SK-N-SH (cell line): Measurements from ENCODE around the gene FABP2. TPM values are rescaled to one million over a fixed set of nuclear protein-coding genes. Genes with fewer than 3 reads are reported as not detected.

Source experiments
- CTCF ChIA-PET: fragments of 300-600, 350-600 bp; formaldehyde crosslinking; extraction: SDS; loops from one replicate; lab custom pipeline; 2021; lab: Yijun Ruan, JAX
- POLR2A ChIA-PET: fragments of 350-600 bp; sonication (Branson Sonifier 250); formaldehyde crosslinking; extraction: SDS; loops from one replicate; lab custom pipeline; 2020; ENCODE audit warnings: antibody characterized with exemption, inconsistent platforms; lab: Yijun Ruan, JAX
- DNase-seq: peaks from one replicate; pipeline ENCODE4 v3.0.0; 2012
- H2AFZ ChIP-seq: fragments of 200-600 bp; sonication (generic); 2 replicates; pipeline ENCODE4 v1.8.1; 2016; ENCODE audit warnings: antibody characterized with exemption, mild to moderate bottlenecking, low read depth
- H3F3A ChIP-seq: fragments of 200-600 bp; sonication (generic); replicated peaks from 2 replicates; pipeline ENCODE3; 2016; ENCODE audit warnings: antibody characterized with exemption, mild to moderate bottlenecking; ENCODE audit not compliant: insufficient read depth
- H3K27ac ChIP-seq, 2 experiments: fragments of 200-500 bp in 1 of 2; fragments of 200-600 bp in 1 of 2; sonication (Bioruptor generic) in 1 of 2; sonication (generic), shearing (Covaris generic) in 1 of 2; 2 replicates each; pipeline versions ENCODE4 v1.5.1 to v1.6.1; 2014 to 2016; ENCODE audit warnings: low read depth in 2 of 2, inconsistent platforms in 1 of 2, low read length in 1 of 2, mild to moderate bottlenecking in 1 of 2, mixed read lengths in 1 of 2
- H3K27me3 ChIP-seq: fragments of 200-600 bp; sonication (generic), shearing (Covaris generic); 2 replicates; pipeline ENCODE4 v1.6.1; 2016; ENCODE audit warnings: mixed run types; ENCODE audit not compliant: insufficient read depth
- H3K36me3 ChIP-seq, 2 experiments: fragments of 200-500 bp in 1 of 2; fragments of 200-600 bp in 1 of 2; sonication (Bioruptor generic) in 1 of 2; sonication (generic) in 1 of 2; replicated peaks in 1 of 2; 2 replicates each; pipeline versions ENCODE3 to v1.5.1; 2014 to 2016; ENCODE audit warnings: low read length in 1 of 2, mild to moderate bottlenecking in 1 of 2; ENCODE audit not compliant: insufficient read depth in 2 of 2, control insufficient read depth in 1 of 2
- H3K4me1 ChIP-seq, 2 experiments: fragments of 200-500 bp in 1 of 2; fragments of 200-600 bp in 1 of 2; sonication (Bioruptor generic) in 1 of 2; sonication (generic), shearing (Covaris generic) in 1 of 2; 2 replicates each; pipeline versions ENCODE4 v1.5.1 to v1.6.1; 2014 to 2016; ENCODE audit warnings: low read depth in 1 of 2, low read length in 1 of 2, mixed run types in 1 of 2; ENCODE audit not compliant: insufficient read depth in 2 of 2, control insufficient read depth in 1 of 2
- H3K4me2 ChIP-seq: fragments of 200-600 bp; sonication (generic), shearing (Covaris generic); 2 replicates; pipeline ENCODE4 v1.6.1; 2017; ENCODE audit warnings: mixed run types
- H3K4me3 ChIP-seq, 2 experiments: fragments of 200-500 bp in 1 of 2; fragments of 200-600 bp in 1 of 2; sonication (Bioruptor generic) in 1 of 2; sonication (generic), shearing (Covaris generic) in 1 of 2; 2 replicates each; pipeline versions ENCODE4 v1.5.1 to v1.8.1; 2014 to 2016; ENCODE audit warnings: low read depth in 2 of 2, inconsistent platforms in 1 of 2, low read length in 1 of 2, mild to moderate bottlenecking in 1 of 2, mixed read lengths in 1 of 2, moderate library complexity in 1 of 2
- H3K79me2 ChIP-seq: fragments of 200-600 bp; sonication (generic); 2 replicates; pipeline ENCODE4 v1.8.1; 2017; ENCODE audit warnings: mild to moderate bottlenecking; ENCODE audit not compliant: insufficient read depth
- H3K9ac ChIP-seq: fragments of 200-600 bp; sonication (generic); 2 replicates; pipeline ENCODE4 v1.6.1; 2017; ENCODE audit warnings: mixed run types
- H3K9me2 ChIP-seq: fragments of 200-600 bp; sonication (generic); 2 replicates; pipeline ENCODE4 v1.6.1; 2017; ENCODE audit warnings: mixed run types
- H3K9me3 ChIP-seq: fragments of 200-600 bp; sonication (generic); 2 replicates; pipeline ENCODE4 v1.6.1; 2017; ENCODE audit warnings: mixed run types, mild to moderate bottlenecking, moderate library complexity
- H4K20me1 ChIP-seq: fragments of 200-600 bp; sonication (generic); 2 replicates; pipeline ENCODE4 v1.6.1; 2017; ENCODE audit warnings: mild to moderate bottlenecking, mixed run types; ENCODE audit not compliant: insufficient read depth
- EZH2phosphoT487 ChIP-seq: fragments of 200-600 bp; sonication (generic); IDR thresholded peaks from 2 replicates; pipeline ENCODE4 v1.6.1; 2017; ENCODE audit warnings: low read depth, mixed run types, mild to moderate bottlenecking, antibody characterized with exemption, moderate library complexity, borderline replicate concordance
- RCOR1 ChIP-seq: fragments of 150-350 bp; IDR thresholded peaks from 2 replicates; pipeline ENCODE4 v1.6.1; 2017; ENCODE audit warnings: antibody characterized with exemption, low read length
- SIN3A ChIP-seq: IDR thresholded peaks from 2 replicates; pipeline ENCODE4 v1.6.1; 2012; ENCODE audit warnings: low read depth, mild to moderate bottlenecking, low read length, moderate library complexity, borderline replicate concordance
- USF1 ChIP-seq: IDR thresholded peaks from 2 replicates; pipeline ENCODE4 v1.4.0; 2012; ENCODE audit warnings: low read depth, borderline replicate concordance
- WGBS: methylation state at CpG from one replicate; pipeline ENCODE4 v1.1.6; 2017; ENCODE audit warnings: low lambda C conversion rate; 5-methylcytosine and 5-hydroxymethylcytosine counted together
- polyA plus RNA-seq, 3 experiments: library from polyadenylated mRNA; depleted of rRNA; stranded (reverse); fragments of >200 nt; gene quantifications; 2 replicates each; pipeline ENCODE4 v1.2.3, GENCODE V29; 2012
- small RNA-seq, 7 experiments: library from RNA; depleted of rRNA; stranded (forward); fragments of <200 nt; gene quantifications; one replicate each; pipeline ENCODE3, GENCODE V24; 2012

FABP2 gene
- polyA plus RNA-seq, 1 of the 3 experiments (the other 2 are of a cell fraction) = not detected

DNA sequence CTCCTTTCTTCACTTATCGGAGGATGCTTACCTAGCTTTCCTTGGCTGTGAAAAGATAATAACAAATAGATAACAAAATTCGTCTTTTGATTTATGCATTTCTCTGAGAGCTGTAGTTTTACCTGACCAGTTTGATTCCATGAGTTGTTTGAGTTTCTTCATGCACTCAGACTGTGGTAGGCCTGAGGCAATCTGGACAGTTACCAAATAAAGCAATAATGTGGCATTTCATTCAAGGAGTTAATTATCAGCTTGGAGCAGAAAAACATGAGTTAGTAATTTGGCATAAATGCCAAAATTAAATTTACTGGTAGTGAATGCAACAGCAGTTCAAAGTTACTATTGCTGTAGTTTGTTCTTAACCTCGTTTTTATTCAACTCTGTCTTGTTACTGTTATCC lies 53.5 kb downstream of the FABP2 start:
- H3K9me2 ChIP-seq = no peaks in the 10 kb centered on the region
- POLR2A ChIA-PET = no interaction called here
- WGBS = 82% methylated on average over 3 of the region's 3 CpGs

More for the DNA sequence above, 53.5 kb downstream of the FABP2 start:
- peak; percentile 26 for DNase-seq
- peaks cover 0 to 2% of the 10 kb centered on the region in 2 experiments; a peak in 1 of 4 replicates for H3K4me1 ChIP-seq
- H3K4me3 ChIP-seq = no peak overlapping the region
- H4K20me1 ChIP-seq = no peaks in the 10 kb centered on the region
- H3K9ac ChIP-seq = no peak overlapping the region
- H3K9me3 ChIP-seq = no peaks in the 10 kb centered on the region
- H3K79me2 ChIP-seq = no peaks in the 10 kb centered on the region
- CTCF ChIA-PET = no interaction called here
- peaks cover 10% of the 10 kb centered on the region for H3F3A ChIP-seq
- H3K4me2 ChIP-seq = no peak overlapping the region
- H3K27me3 ChIP-seq = no peaks in the 10 kb centered on the region
- TF ChIP-seq SIN3A = no peak
- no peak for TF ChIP-seq EZH2phosphoT487
- TF ChIP-seq RCOR1 = peak; percentile 49; the same call in 1 of the 2 replicates
- TF ChIP-seq USF1 = no peak
- no peak overlapping the region for H2AFZ ChIP-seq
- no peak overlapping the region; a peak in 1 of 4 replicates for H3K27ac ChIP-seq
- H3K36me3 ChIP-seq = peaks cover 41 to 63% of the 10 kb centered on the region in 2 experiments

Small RNAs within 50 kb of the gene (small RNA-seq; reads per million reads assigned to genes)
- gene RNU4-33P = 0 reads per million in 7 experiments

Other genes starting within 250 kb of the FABP2 start
- 0.26 and 0.62 TPM in 2 replicates for gene MYOZ2, start 186.3 kb downstream of the FABP2 start, polyA plus RNA-seq (2012; rRNA removed)
- gene USP53, start 109.4 kb downstream of the FABP2 start, polyA plus RNA-seq (2012; rRNA removed) = 8.1 and 14.9 TPM in 2 replicates